GM18868 (cell line): Measurements from ENCODE around the gene HIKESHI.
A peak's percentile ranks its signal among the peaks of the same experiment; 100 is the strongest.
"Not testable (repeated sequence)": the region's sequence is repeated elsewhere in the genome, so short reads cannot be mapped to it uniquely, and the experiment has no call there.

Source experiments
- ATAC-seq: cut with Tn5 transposase; IDR thresholded peaks from one replicate; pipeline ENCODE4 v1.9.1; 2021; ENCODE audit warnings: mild to moderate bottlenecking, moderate library complexity; ENCODE audit not compliant: unreplicated experiment

Gene HIKESHI

GRCh38 chr11:86292912-86293616, 9.0 kb upstream of the HIKESHI start:
- ATAC-seq: peak; percentile 36

GRCh38 chr11:86294026-86294425, 8.0 kb upstream of the HIKESHI start:
- ATAC-seq: no peak

- ATAC-seq: peak; percentile 37
These were observed 323 bp upstream of the HIKESHI start for GRCh38 chr11:86301742-86302091.

GRCh38 chr11:86303257-86303656, 1.2 kb downstream of the HIKESHI start:
- no peak for ATAC-seq

- ATAC-seq: not testable (repeated sequence)
These were observed 6.7 kb downstream of the HIKESHI start for GRCh38 chr11:86308710-86309109.

GRCh38 chr11:86313793-86314192, 11.8 kb downstream of the HIKESHI start:
- ATAC-seq: no peak

- no peak for ATAC-seq
These were observed 12.6 kb downstream of the HIKESHI start for GRCh38 chr11:86314636-86315035.

GRCh38 chr11:86335131-86335767, 33.2 kb downstream of the HIKESHI start:
- no peak for ATAC-seq

- no peak for ATAC-seq
These were observed 35.2 kb downstream of the HIKESHI start for GRCh38 chr11:86337227-86337626.

GRCh38 chr11:86341382-86341781, 39.3 kb downstream of the HIKESHI start:
- ATAC-seq: no peak

GRCh38 chr11:86346513-86346912, 44.5 kb downstream of the HIKESHI start:
- ATAC-seq: no peak

GRCh38 chr11:86355256-86355655, 53.2 kb downstream of the HIKESHI start:
- ATAC-seq: no peak

- not testable (repeated sequence) for ATAC-seq
These were observed 55.4 kb downstream of the HIKESHI start for GRCh38 chr11:86357412-86357811.

GRCh38 chr11:86358720-86359119, 56.7 kb downstream of the HIKESHI start:
- no peak for ATAC-seq

GRCh38 chr11:86360775-86361395, 58.8 kb downstream of the HIKESHI start:
- no peak for ATAC-seq

- ATAC-seq: no peak
These were observed 61.4 kb downstream of the HIKESHI start for GRCh38 chr11:86363424-86363823.

GRCh38 chr11:86365546-86365945, 63.5 kb downstream of the HIKESHI start:
- ATAC-seq: no peak

GRCh38 chr11:86369668-86370067, 67.6 kb downstream of the HIKESHI start:
- no peak for ATAC-seq

- no peak for ATAC-seq
These were observed 68.1 kb downstream of the HIKESHI start for GRCh38 chr11:86370171-86370570.

- no peak for ATAC-seq
These were observed 69.0 kb downstream of the HIKESHI start for GRCh38 chr11:86370922-86371594.

- ATAC-seq: no peak
These were observed 70.0 kb downstream of the HIKESHI start for GRCh38 chr11:86372041-86372440.

- ATAC-seq: no peak
These were observed 70.5 kb downstream of the HIKESHI start for GRCh38 chr11:86372586-86372985.
